ENCODE data around the gene IL17RE.
"Not testable (repeated sequence)": the region's sequence is repeated elsewhere in the genome, so short reads cannot be mapped to it uniquely, and the experiment has no call there.

Gene IL17RE

GRCh38 chr3:9881441-9881840 lies 21.2 kb upstream of the IL17RE start:
- DNase-seq (ENCODE audit: low spot score), result no peak

- no peak for DNase-seq (ENCODE audit: low spot score)
Measured at GRCh38 chr3:9883706-9884554, 18.7 kb upstream of the IL17RE start.

DNA sequence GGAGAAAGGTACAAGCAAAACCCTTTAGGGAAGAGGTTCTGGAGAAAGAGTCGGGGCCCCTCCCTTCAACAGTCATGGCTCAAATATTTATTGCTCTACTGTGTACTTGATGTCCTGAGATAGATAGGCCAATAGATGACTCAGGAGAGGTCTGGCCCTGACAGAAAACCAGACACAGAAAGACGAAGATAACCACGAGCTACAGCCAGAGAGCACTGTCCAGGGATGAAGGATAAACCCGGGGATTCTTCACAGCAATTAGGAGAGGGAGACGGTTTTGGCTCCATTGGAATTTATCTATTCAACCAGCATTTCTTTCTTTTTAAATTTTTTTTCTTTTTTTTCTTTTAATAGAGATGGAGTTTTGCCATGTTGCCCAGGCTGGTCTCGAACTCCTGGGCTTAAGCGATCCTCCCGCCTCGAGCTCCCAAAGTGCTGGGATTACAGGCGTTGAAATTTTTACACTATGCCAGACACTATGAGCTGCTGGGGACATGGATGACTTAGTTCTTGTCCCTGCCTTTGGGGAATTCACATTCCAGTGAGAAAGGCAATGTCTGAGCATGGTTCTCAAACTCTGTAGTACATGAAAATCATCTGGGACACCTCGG lies 18.0 kb upstream of the IL17RE start:
- no peak for DNase-seq (ENCODE audit: low spot score)

- no peak for DNase-seq (ENCODE audit: low spot score)
Measured at GRCh38 chr3:9886328-9886727, 16.3 kb upstream of the IL17RE start.

DNA sequence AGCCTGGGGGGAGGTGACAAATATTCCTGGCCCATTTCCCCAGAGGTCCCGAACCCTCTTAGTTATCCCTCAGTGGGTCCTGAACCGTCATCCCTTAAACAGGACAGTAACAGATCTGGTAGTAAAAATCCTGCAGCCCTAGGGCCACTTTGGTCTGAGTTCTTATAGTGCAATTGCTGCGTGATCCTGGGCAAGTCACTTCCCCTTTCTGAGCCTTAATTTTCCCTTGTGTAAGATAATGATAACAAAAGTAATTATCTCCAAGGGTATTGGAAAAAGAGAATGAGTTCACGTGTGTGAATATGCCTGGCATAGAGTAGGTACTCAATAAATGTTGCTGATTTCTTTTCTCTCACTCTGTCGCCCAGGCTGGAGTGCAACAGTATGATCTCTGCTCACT lies 15.2 kb upstream of the IL17RE start:
- DNase-seq (ENCODE audit: low spot score), result no peak

GRCh38 chr3:9888540-9888939 lies 14.1 kb upstream of the IL17RE start:
- no peak for DNase-seq (ENCODE audit: low spot score)

DNA sequence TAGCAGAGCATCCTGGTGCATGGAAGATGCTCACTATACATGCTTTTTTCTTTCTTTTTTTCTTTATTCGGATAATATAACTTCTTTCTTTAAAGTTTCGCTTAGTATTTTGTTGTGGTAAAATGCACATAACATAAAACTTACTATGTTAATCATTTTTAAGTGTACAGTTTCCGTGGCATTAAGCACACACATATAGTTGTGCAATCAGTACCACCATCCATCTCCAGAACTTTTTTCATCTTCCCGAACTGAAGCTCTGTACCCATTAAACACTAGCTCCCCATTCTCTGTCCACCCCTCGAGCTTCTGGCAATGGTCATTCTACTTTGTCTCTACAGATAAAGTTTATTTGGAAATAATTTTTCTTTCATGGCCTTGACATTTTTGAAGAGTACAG lies 13.2 kb upstream of the IL17RE start:
- no peak for DNase-seq (ENCODE audit: low spot score)

DNA sequence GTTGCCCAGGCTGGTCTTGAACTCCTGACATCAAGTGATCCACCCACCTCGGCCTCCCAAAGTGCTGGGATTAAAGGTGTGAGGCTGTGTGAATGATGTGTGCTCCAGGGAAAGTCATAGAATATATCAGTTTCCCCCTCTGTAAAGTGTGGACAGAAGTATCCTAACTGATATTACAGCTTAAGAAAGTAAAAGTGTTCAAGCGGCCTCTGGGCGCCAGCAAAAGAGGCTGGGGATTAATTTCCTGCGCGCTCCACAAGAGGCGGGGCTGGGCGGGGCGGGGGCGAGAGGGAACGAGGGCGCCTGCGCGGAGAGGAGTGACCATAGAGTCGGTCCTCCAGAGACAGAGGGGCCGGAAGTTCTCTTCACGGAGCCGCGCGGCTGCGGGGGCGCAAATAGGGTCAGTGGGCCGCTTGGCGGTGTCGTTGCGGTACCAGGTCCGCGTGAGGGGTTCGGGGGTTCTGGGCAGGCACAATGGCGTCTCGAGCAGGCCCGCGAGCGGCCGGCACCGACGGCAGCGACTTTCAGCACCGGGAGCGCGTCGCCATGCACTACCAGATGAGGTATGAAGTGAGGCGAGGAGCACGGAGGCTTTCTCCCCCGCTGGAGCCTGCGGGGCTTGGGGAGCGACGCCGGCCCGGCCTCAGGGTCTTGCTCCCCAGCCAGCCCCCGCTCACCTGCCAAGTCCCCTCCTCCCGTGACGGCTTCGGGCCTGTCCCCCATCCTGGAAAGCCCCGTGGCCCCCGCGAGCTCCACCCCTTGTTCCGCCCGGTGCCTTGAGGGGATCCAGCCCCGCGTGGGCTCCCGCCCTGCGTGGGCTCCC lies 12.2 kb upstream of the IL17RE start, which contains the start of gene JAGN1:
Gene JAGN1 (plus strand): TSS at position 362 of the 823 bp plus-strand sequence. CDS start 113 bp downstream, at position 475.
- peak; percentile 95 for DNase-seq (ENCODE audit: low spot score)

DNA sequence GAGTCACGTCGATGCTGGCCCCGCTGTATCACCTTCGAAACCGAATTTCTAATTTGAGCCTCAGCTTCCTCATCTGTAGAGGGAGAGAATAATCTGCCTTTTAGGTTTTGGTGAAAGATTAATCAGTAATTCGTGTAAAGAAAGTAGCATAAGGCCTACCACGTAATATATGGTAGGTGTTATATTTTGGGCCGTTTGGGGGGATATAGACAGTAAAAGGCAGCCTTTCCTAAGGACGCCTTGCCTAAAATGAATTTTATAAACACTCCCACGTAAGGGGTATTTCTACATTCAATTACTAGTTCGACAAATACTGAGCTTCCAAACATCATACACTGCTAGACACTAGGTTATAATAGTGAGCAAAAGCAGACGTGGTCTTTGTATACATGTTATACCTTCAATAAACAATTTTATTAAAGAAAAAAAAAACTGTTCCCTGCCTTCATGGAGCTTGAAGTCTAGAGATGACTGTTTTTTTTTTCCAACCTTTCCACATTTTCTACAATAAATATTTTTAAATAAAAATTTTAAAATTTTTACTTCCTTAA lies 11.5 kb upstream of the IL17RE start:
- no peak for DNase-seq (ENCODE audit: low spot score)

DNA sequence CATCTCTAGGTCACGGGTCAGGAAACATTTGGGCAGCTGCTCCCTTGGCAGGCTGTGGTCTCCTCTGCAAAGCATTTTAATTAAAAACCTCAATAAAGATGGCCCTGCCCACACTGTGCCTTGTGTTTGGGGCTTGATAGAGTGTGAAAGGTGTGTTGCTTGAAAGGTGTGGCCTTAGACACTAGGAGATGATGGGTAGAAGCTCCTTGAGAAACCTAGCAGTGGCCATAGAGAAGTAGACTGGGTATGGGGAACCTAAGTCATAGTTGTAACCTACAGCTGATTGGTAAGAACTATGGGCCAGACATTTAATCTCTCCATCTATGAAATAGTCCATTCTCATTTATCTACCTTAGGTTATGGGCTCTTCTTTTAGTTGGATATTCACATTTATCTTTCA lies 8.9 kb upstream of the IL17RE start:
- DNase-seq (ENCODE audit: low spot score), result no peak

DNA sequence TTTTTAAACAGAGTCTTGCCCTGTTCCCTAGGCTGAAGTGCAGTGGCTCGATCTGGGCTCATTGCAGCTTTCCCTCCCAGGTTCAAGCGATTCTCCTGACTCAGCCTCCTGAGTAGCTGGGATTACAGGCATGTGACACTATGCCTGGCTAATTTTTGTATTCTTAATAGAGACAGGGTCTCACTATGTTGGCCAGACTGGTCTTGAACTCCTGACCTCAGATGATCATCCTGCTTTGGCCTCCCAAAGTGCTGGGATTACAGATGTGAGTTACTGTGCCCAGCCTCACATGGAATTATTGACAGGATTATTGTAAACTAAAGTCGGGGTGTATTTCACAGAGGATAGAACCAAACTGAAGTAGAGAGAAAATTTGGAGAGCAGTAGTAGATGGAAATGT lies 6.9 kb upstream of the IL17RE start:
- not testable (repeated sequence) for DNase-seq (ENCODE audit: low spot score)

DNA sequence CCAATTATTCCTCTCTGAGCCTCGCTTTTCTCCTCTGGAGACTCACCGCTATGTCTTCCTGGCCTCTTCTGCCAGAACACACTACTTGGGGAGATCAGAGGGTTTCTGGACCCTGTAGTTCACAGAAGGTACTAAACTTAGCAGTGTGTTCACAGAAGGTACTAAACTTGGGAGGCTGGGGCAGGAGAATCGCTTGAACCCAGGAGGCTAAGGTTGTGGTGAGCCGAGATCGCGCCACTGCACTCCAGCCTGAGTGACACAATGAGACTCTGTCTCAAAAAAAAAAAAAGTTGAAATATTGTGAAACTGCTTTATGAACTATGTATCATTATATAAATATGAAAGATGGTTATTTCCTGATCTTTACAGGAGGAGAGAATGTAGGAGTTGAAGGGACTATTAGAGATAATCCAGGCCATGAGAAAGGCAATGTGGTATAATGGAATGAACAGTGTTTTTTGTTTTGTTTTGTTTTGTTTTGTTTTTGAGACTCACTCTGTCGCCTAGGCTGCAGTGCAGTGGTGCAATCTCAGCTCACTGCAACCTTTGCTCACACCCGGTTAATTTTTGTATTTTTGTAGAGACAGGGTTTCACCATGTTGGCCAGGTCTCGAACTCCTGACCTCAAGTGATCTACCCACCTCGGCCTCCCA lies 5.8 kb upstream of the IL17RE start:
- DNase-seq (ENCODE audit: low spot score), result not testable (repeated sequence)

- DNase-seq (ENCODE audit: low spot score), result peak; percentile 33
Measured at GRCh38 chr3:9897408-9898372, 5.0 kb upstream of the IL17RE start.

DNA sequence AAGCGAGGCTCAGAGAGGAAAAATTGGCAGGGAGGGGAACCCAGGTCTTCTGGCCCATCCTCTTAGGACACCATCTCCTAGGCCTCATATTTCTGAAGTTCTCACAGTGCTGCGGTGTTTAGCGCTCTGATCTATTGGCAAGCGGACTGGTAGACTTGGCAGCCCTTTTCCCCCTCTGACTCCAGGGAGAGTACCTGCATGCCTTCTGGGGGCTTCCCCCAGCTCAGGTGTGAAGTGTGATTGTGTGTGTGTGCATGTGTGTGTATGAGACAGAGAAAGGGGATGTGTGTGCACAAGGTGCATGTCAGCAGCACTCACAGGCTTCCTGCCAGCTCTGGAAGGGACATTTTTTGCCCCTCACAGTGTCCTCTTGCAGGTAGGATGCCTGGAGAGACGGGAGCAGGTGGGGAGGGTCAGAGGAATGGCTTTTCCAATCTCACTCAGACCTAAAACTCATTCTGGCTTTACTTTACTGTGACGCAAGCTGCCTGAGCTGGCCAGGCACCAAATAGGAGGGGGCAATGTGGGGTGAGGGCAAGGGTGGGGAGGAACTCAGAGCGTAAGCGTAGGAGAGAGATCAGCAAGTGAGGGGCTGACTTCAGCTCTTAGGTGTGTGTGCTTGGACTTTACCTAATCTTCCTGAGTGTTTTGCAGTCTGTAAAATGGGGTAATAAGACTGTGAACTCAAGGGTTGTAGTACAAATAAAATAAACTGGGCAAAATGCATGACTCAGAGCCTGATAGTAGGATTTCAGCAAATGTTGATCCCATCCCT lies 4.0 kb upstream of the IL17RE start:
- DNase-seq (ENCODE audit: low spot score), result no peak

DNA sequence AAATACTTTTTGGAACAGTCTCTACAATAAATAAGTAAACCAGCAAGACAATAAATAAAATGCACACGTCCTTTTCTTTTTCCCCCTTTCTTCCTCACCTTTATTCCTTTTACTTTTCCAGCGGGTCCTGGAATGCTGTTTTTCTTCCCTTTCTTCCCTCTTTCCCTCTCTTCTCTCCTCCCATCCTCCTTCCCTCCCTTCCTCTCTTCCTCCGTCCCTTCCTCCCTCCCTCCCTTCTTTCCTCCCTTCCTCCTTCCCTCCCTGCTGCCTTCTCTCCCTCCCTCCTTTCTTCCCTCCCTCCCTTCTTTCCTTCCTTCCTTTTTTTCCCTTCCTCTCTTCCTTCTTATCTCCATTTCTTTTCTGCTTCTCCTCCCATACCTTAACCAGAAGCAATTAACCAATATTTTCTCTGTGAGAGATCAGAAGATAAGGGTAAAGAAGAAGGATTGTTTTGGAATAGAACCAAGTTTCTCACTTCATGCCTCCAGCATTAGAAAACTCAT lies 3.3 kb upstream of the IL17RE start:
- no peak for DNase-seq (ENCODE audit: low spot score)

GRCh38 chr3:9900965-9901415 lies 1.7 kb upstream of the IL17RE start:
- DNase-seq (ENCODE audit: low spot score), result not testable (repeated sequence)

DNA sequence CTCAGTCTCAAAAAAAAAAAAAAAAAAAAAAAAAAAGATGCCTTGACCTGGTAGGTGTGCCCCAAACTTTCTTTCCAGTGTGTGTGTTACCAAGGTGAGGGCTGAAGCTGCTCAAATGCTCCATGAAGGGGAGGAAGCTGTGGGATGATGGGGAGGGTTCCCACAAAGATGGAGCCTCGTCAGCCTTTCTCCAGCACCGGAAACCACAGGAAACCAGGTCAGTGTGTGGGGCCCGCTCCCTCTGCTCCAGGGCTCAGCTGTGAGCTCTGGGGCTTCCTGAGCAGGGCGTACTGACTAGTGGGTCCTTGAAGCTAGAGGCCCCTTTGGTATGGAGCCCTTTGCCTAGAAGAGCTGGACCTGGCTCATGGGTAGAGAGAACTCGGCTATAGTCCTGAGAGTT lies 681 bp upstream of the IL17RE start:
- DNase-seq (ENCODE audit: low spot score), result no peak

DNA sequence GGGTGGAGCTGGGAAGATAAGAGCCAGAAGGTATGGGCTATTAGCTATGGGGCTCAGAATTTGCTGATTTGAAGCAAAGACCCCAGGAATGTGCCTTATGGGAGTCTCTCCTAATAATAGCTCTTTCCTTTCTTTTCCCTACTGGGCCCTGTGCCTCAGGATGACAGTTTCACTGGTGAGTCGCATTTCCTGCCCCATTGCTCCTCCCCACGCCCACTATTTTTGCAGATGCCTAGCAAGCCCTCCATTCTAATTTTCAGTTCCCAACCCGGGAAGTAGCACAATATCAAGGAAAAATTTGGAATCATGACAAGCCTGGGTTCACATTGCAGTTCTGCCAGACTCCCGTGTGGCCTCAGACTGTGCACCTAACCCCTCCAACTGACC lies 583 bp downstream of the IL17RE start:
- no peak for DNase-seq (ENCODE audit: low spot score)

DNA sequence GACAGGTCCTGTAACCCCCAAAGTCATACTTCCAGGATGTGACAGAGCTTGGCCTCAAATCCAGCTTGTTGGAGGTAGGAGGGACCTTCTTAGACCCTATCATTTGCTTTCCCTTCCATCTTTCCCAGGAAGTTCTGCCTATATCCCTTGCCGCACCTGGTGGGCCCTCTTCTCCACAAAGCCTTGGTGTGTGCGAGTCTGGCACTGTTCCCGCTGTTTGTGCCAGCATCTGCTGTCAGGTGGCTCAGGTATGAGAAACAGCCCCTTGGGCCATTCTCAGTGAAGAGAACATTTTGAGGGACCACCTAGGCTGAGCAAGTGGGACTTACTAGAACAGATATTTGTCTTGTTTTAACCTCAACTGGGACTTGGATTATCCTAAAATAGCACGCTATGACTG lies 1.3 kb downstream of the IL17RE start:
- no peak for DNase-seq (ENCODE audit: low spot score)

- no peak for DNase-seq (ENCODE audit: low spot score)
Measured at GRCh38 chr3:9906480-9906879, 3.8 kb downstream of the IL17RE start.

Measured in iPS-NIHi11 (cell line).